GM06990 (cell line): ENCODE results near the gene SPDYE17.
"Not testable (repeated sequence)": the region's sequence is repeated elsewhere in the genome, so short reads cannot be mapped to it uniquely, and the experiment has no call there.

Experiments used
- DNase-seq: peaks from one replicate; pipeline ENCODE4 v3.0.0-alpha.2; 2011; ENCODE audit not compliant: insufficient read length; ENCODE audit errors: extremely low read depth
- H3K27me3 ChIP-seq: replicated peaks from 2 replicates; pipeline ENCODE4 v1.6.0; 2011; ENCODE audit warnings: low read length; ENCODE audit not compliant: control insufficient read depth, insufficient read depth
- H3K36me3 ChIP-seq: 2 replicates; pipeline ENCODE4 v1.5.1; 2011; ENCODE audit warnings: low read length; ENCODE audit not compliant: control insufficient read depth, insufficient read depth
- H3K4me3 ChIP-seq: replicated peaks from 2 replicates; pipeline ENCODE4 v1.5.1; 2011; ENCODE audit warnings: low read depth, mild to moderate bottlenecking, control low read depth, low read length
- TF ChIP-seq, protein P1 (sequence below): IDR thresholded peaks from 2 replicates; pipeline ENCODE4 v1.5.1; 2011; ENCODE audit warnings: low read length, control low read depth, mild to moderate bottlenecking, inconsistent platforms; ENCODE audit not compliant: insufficient read depth, poor library complexity, severe bottlenecking

Gene SPDYE17

DNA sequence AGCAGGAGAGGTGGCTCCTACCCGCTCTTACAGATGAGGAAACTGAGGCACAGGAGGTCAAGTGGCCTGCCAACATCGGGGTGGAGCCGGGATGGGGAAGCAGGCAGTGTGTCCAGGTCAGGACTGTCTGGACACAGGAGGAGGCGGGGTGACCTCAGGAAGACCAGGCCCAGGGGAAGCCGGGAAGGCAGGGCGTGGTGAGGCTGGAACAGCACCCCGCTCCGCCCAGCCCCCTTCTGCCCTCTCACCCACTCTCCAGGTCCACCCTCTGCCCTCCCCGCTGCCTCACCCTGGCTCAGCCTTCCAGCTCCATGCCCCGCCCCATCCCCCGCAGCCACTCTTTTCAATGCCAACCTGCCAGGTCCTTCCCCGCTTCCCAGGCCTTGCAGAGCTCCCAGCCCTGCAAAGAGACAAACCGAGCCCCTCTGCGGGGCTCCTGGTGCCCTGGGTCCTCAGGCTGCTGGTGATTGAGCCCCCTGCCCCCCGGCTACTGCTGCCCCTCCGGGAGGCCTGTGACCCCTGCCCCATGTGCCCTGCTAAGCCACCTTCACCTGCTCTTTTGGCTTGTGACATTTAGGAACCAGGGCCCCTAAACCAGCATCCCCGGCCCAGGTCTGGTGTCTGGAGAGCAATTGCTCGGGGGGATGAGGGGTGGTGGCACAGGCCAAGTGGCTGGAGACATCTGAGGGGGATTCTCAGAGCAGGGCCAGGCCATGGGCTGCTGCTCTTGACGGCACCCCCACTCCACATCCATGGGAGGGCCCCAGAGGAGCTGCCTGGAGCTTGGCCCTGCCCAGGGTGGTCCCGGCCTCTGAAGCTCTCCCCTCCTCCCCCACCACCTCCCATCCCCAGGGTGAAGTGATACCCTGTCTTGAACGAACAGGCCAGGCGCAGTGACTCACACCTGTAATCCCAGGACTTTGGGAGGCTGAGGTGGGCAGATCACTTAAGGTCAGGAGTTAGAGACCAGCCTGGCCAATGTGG lies 25.7 kb downstream of the SPDYE17 start:
- not testable (repeated sequence) for H3K4me3 ChIP-seq, DNase-seq, H3K36me3 ChIP-seq

GRCh38 chr7:77005461-77006057 lies 26.6 kb downstream of the SPDYE17 start:
- H3K36me3 ChIP-seq, H3K27me3 ChIP-seq, DNase-seq, H3K4me3 ChIP-seq: not testable (repeated sequence)

More for the DNA sequence above, 25.7 kb downstream of the SPDYE17 start:
- H3K27me3 ChIP-seq: not testable (repeated sequence)

DNA sequence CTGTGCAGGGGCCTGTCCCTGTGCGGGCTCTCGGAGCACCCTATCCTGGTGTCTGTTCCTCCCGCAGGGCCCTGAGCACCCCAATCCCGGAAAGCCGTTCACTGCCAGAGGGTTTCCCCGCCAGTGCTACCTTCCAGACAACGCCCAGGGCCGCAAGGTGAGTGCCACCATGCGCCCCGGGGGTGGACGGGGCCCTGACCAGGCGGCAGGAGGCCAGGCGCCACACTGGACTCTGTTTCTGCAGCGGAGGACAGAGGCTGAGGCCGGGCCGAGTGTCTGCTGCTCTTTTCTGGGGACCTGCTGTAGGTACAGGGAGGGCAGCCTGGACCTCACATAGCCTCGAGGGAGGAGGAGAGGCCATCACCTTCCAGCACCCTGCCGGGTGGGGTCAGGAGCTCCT lies 28.0 kb downstream of the SPDYE17 start:
- H3K27me3 ChIP-seq, DNase-seq, H3K36me3 ChIP-seq, H3K4me3 ChIP-seq: not testable (repeated sequence)

DNA sequence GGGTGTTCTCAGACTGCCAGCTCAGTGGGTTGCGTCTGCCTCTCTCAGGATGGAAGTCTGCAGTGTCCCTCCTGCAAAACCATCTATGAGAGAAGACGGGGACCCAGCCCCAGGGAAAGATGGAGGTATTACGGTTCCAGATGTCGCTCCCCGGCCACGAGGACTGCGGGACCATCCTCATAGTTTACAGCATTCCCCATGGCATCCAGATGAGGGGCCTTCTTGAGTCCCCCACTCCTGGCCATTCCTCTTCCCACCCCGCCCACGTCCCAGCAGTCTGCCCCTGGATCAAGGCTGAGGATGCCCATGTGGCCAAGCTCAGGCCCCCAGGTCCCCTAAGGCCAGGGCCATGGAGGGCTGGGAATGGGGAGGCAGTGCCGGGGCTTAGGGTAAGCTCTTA lies 28.9 kb downstream of the SPDYE17 start:
- not testable (repeated sequence) for H3K36me3 ChIP-seq, H3K27me3 ChIP-seq, DNase-seq, H3K4me3 ChIP-seq

DNA sequence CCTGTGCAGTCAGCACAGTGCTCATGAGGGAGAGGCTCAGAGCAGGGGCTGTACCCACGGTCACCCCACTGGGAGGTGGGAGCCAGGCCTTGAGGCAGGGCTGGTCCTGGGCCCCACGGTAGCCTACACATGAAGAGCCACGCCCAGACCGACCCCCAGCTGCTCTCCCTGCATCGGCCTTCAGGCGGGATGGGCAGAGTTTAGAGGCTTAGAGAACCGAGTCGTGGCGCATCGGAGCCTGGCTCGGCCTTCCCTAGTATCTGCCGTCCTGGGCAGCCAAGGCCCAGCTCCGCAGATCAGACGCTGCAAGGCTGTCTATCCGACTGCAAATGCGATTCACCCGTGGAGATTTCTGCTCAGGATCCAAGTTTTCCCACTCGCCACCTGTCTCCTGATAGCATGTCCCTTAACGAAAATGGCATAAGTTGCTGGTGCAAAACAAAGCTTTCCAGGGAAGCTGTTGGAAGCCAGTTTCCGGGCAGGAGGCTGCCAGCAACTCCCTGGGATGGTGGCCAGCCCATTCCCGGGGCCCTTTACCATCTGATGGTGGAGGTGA lies 29.4 kb downstream of the SPDYE17 start:
- not testable (repeated sequence) for DNase-seq, H3K36me3 ChIP-seq, H3K27me3 ChIP-seq, H3K4me3 ChIP-seq

GRCh38 chr7:77002104-77002503 lies 30.1 kb downstream of the SPDYE17 start:
- H3K4me3 ChIP-seq, DNase-seq, H3K27me3 ChIP-seq, H3K36me3 ChIP-seq: not testable (repeated sequence)

- DNase-seq, H3K27me3 ChIP-seq, H3K4me3 ChIP-seq, H3K36me3 ChIP-seq: not testable (repeated sequence)
These were observed 32.6 kb downstream of the SPDYE17 start for GRCh38 chr7:76999474-77000107.

GRCh38 chr7:76998764-76999450 lies 33.3 kb downstream of the SPDYE17 start:
- not testable (repeated sequence) for H3K4me3 ChIP-seq, DNase-seq, H3K27me3 ChIP-seq, H3K36me3 ChIP-seq

- DNase-seq: no peak
- TF ChIP-seq, protein P1, sequence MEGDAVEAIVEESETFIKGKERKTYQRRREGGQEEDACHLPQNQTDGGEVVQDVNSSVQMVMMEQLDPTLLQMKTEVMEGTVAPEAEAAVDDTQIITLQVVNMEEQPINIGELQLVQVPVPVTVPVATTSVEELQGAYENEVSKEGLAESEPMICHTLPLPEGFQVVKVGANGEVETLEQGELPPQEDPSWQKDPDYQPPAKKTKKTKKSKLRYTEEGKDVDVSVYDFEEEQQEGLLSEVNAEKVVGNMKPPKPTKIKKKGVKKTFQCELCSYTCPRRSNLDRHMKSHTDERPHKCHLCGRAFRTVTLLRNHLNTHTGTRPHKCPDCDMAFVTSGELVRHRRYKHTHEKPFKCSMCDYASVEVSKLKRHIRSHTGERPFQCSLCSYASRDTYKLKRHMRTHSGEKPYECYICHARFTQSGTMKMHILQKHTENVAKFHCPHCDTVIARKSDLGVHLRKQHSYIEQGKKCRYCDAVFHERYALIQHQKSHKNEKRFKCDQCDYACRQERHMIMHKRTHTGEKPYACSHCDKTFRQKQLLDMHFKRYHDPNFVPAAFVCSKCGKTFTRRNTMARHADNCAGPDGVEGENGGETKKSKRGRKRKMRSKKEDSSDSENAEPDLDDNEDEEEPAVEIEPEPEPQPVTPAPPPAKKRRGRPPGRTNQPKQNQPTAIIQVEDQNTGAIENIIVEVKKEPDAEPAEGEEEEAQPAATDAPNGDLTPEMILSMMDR: no peak
- Histone ChIP-seq H3K36me3 (no peaks in the 10 kb centered on the region; the same call in none of the 2 replicates), H3K4me3 (no peak overlapping the region), H3K27me3 (no peaks in the 10 kb centered on the region)
These were observed 33.9 kb downstream of the SPDYE17 start for GRCh38 chr7:76998285-76998589.
